ENCODE data around the gene C9orf78. TPM values are rescaled to one million over a fixed set of nuclear protein-coding genes. Genes with fewer than 3 reads are reported as not detected.

C9orf78 gene
- total and polyA plus RNA-seq, 2 of the 8 experiments (the other 6 are each of a cell fraction or from before 2014, with no cell fraction given) = 17.4 to 40.6 TPM

DNA sequence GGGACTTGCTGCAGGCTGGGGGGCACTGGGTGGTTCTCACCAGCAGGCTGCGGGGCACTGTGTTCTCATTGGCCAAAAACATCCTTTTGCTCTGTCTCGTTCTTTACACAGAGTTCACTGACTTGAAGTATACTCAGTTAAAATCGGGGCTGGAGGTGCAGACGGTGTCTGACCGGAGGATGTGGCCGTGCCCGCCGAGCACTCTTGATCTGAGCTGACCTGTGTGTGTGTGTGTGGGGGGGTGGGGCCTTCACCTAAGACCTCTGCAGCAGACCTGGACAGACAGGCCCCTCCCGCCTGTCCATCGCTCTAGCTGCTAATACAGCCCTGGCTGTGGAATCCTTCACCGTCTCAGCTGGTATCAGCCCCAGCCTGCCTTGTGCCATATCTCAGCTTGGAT is 25.0 kb downstream of the C9orf78 start:
- H2BK120ac ChIP-seq (replicated peaks; ENCODE audit: low read depth, low read length) = no peak overlapping the region
- 94% methylated on average over 11 of the region's 11 CpGs; no CpG with 5 or more reads in 1 of the 2 experiments for WGBS, 2 experiments (ENCODE audit: extremely low coverage in 1 of 2, insufficient coverage in 1 of 2, insufficient read length in 1 of 2, insufficient replicate concordance in 2 of 2, low coverage in 1 of 2, low lambda C conversion rate in 2 of 2, missing lambda C conversion rate in 1 of 2)
- TF ChIP-seq CHD2 (IDR thresholded peaks at IDR 0.05; ENCODE audit: low read length) (no peak), POLR2A (IDR thresholded peaks at IDR 0.05; ENCODE audit: control extremely low read depth in 1 of 2, low read depth in 2 of 2, low read length in 2 of 2) (no peak)

More for the DNA sequence above, 25.0 kb downstream of the C9orf78 start:
- Histone ChIP-seq H4K5ac (ENCODE audit: insufficient read length, low read depth, low read length) (no peak overlapping the region), H3K14ac (ENCODE audit: insufficient read length) (no peak overlapping the region), H3K18ac (ENCODE audit: extremely low read depth, low read length) (no peak overlapping the region), H4K8ac (ENCODE audit: extremely low read depth, insufficient read depth, low read length) (no peak overlapping the region), H4K91ac (replicated peaks; ENCODE audit: insufficient read length, low read length) (no peak overlapping the region), H3K79me1 (ENCODE audit: low read depth, low read length) (peaks cover 4% of the 10 kb centered on the region), H3K4me2 (ENCODE audit: insufficient read depth in 1 of 2, low read depth in 2 of 2, low read length in 2 of 2) (no peak overlapping the region), H2BK5ac (ENCODE audit: low read depth, low read length) (no peak overlapping the region), H2BK15ac (ENCODE audit: low read length) (no peak overlapping the region), H3K9ac (replicated peaks in 1 of 4; ENCODE audit: extremely low read depth in 1 of 4, low read depth in 3 of 4, low read length in 3 of 4) (no peak overlapping the region), H3K56ac (replicated peaks; ENCODE audit: insufficient read length, low read depth, low read length) (no peak overlapping the region), H2BK20ac (ENCODE audit: low read length) (no peak overlapping the region), H2AK5ac (ENCODE audit: low read depth, low read length) (no peak overlapping the region), H3K36me3 (ENCODE audit: control insufficient read depth in 2 of 4, insufficient read depth in 4 of 4, low read length in 3 of 4) (peaks cover 4 to 38% (median 6%) of the 10 kb centered on the region in 4 experiments; a peak in 7 of 8 replicates), H2AFZ (ENCODE audit: low read length) (no peak overlapping the region), H3K4me1 (replicated peaks in 1 of 4; ENCODE audit: control insufficient read depth in 3 of 4, insufficient read depth in 4 of 4, low read length in 3 of 4) (no peaks in the 10 kb centered on the region; a peak in 1 of 7 replicates), H3K4me3 (ENCODE audit: extremely low read depth in 1 of 4, insufficient read depth in 2 of 4, low read depth in 3 of 4, low read length in 4 of 4) (no peak overlapping the region), H3K79me2 (ENCODE audit: control insufficient read depth in 1 of 2, insufficient read depth in 2 of 2, low read length in 2 of 2) (no peaks in the 10 kb centered on the region), H4K20me1 (replicated peaks in 1 of 2; ENCODE audit: control insufficient read depth in 1 of 2, insufficient read depth in 2 of 2, low read length in 2 of 2) (peaks cover 3 to 14% of the 10 kb centered on the region in 2 experiments), H3K4ac (replicated peaks; ENCODE audit: insufficient read length, low read depth, low read length) (no peak overlapping the region), H2BK12ac (ENCODE audit: low read depth, low read length) (no peak overlapping the region), H3K27me3 (replicated peaks in 1 of 4; ENCODE audit: control insufficient read depth in 3 of 4, extremely low read depth in 1 of 4, insufficient read depth in 3 of 4, low read length in 3 of 4) (no peaks in the 10 kb centered on the region), H3K23me2 (ENCODE audit: low read depth, low read length) (no peaks in the 10 kb centered on the region), H3K9me3 (ENCODE audit: insufficient read depth in 2 of 2, low read depth in 1 of 2, low read length in 1 of 2) (no peaks in the 10 kb centered on the region), H3K23ac (ENCODE audit: insufficient read length) (no peak overlapping the region), H3K27ac (ENCODE audit: low read depth, low read length) (no peak overlapping the region)
- FAIRE-seq (no peak), DNase-seq (ENCODE audit: low read depth in 1 of 2, low spot score in 2 of 2) (no peak)
- POLR2A ChIA-PET (ENCODE audit: partially characterized antibody) = interaction anchor here (0.6 to 1.4 kb wide), 3 partner anchors 14 to 113 kb away, joined by 3 to 6 read pairs (median 3); partner anchors contain the start of gene TOR1A
- CTCF ChIA-PET (ENCODE audit: partially characterized antibody) = interaction anchor here (0.8 to 1.9 kb wide), 4 partner anchors 11 to 678 kb away, joined by 3 to 5 read pairs (median 4); no protein-coding TSS in a partner anchor
